Measurements from ENCODE around the gene HNRNPUL2. TPM values are rescaled to one million over a fixed set of nuclear protein-coding genes. Genes with fewer than 3 reads are reported as not detected.
A peak's percentile ranks its signal among the peaks of the same experiment; 100 is the strongest.

HNRNPUL2 gene
- polyA plus RNA-seq, 1 of the 3 experiments (the other 2 are of a cell fraction): 33.5 TPM

DNA sequence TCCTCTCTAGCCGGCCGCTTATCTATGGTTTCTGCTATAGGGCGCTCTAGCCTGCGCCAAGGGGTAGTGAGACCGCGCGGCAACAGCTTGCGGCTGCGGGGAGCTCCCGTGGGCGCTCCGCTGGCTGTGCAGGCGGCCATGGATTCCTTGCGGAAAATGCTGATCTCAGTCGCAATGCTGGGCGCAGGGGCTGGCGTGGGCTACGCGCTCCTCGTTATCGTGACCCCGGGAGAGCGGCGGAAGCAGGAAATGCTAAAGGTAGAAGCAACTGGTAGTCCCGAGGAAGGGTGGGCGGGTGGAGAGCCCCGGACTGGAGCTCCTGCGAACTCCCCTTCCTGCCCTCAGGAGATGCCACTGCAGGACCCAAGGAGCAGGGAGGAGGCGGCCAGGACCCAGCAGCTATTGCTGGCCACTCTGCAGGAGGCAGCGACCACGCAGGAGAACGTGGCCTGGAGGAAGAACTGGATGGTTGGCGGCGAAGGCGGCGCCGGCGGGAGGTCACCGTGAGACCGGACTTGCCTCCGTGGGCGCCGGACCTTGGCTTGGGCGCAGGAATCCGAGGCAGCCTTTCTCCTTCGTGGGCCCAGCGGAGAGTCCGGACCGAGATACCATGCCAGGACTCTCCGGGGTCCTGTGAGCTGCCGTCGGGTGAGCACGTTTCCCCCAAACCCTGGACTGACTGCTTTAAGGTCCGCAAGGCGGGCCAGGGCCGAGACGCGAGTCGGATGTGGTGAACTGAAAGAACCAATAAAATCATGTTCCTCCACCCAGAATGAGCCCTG lies 55.5 kb downstream of the HNRNPUL2 start, which contains the start of the genes LBHD1 and UQCC3:
TSS of gene LBHD1 (minus strand) at position 660 of the 782 bp plus-strand sequence. CDS start 2,236 bp downstream, outside the sequence.
TSS of gene UQCC3 (plus strand) at position 66 of the 782 bp plus-strand sequence. CDS start at position 139, 73 bp downstream.
- peak within 1 kb of the TSS; percentile 85 for H2AFZ ChIP-seq (ENCODE audit: low read depth)
- peaks cover 41% of the 10 kb centered on the region for H3F3A ChIP-seq (replicated peaks; ENCODE audit: insufficient read depth)
- H3K9me3 ChIP-seq: no peaks in the 10 kb centered on the region
- H3K9ac ChIP-seq: peak within 1 kb of the TSS; percentile 81
- H4K20me1 ChIP-seq (ENCODE audit: insufficient read depth): no peaks in the 10 kb centered on the region
- H3K36me3 ChIP-seq (replicated peaks in 1 of 2; ENCODE audit: control insufficient read depth in 1 of 2, insufficient read depth in 2 of 2, low read length in 1 of 2): peaks cover 15 to 22% of the 10 kb centered on the region in 2 experiments
- H3K27me3 ChIP-seq (ENCODE audit: insufficient read depth): no peaks in the 10 kb centered on the region
- H3K9me2 ChIP-seq: no peaks in the 10 kb centered on the region
- peak within 1 kb of the TSS; percentile 68 to 90 for H3K4me3 ChIP-seq (ENCODE audit: low read depth in 2 of 2, low read length in 1 of 2)
- POLR2A ChIA-PET: interaction anchor here (0.6 to 1.9 kb wide), 22 partner anchors 9 to 209 kb away, joined by 3 to 16 read pairs (median 5); partner anchors contain the start of genes B3GAT3, EEF1G, GANAB and HNRNPUL2
- peaks cover 78% of the 10 kb centered on the region for H3K79me2 ChIP-seq (ENCODE audit: insufficient read depth)
- CTCF ChIA-PET: interaction anchor here (1.0 to 2.0 kb wide), 8 partner anchors 9 to 290 kb away, joined by 3 to 8 read pairs (median 4); partner anchors contain the start of gene EML3
- DNase-seq: peak; percentile 88
- peak within 1 kb of the TSS; percentile 97 for H3K4me2 ChIP-seq
- peak within 1 kb of the TSS; percentile 80 to 94 for H3K27ac ChIP-seq (ENCODE audit: low read depth in 2 of 2, low read length in 1 of 2)
- H3K4me1 ChIP-seq (ENCODE audit: control insufficient read depth in 1 of 2, insufficient read depth in 2 of 2, low read depth in 1 of 2, low read length in 1 of 2): peaks cover 21 to 22% of the 10 kb centered on the region in 2 experiments; a peak in 3 of 4 replicates
- 2% methylated on average over 23 of the region's 59 CpGs for WGBS (ENCODE audit: low lambda C conversion rate)
- TF ChIP-seq MXI1 (IDR thresholded peaks at IDR 0.05; ENCODE audit: low read depth, low read length) (peak; percentile 60), SIN3A (IDR thresholded peaks at IDR 0.05; ENCODE audit: borderline replicate concordance, low read depth, low read length) (peak; percentile 75; the same call in 1 of the 2 replicates), EZH2phosphoT487 (IDR thresholded peaks at IDR 0.05; ENCODE audit: borderline replicate concordance, low read depth) (no peak), REST (IDR thresholded peaks at IDR 0.05; ENCODE audit: low read depth, low read length) (peak; percentile 46; the same call in 1 of the 2 replicates), POLR2AphosphoS5 (IDR thresholded peaks at IDR 0.05; ENCODE audit: low read depth, low read length) (peak; percentile 90), JUND (IDR thresholded peaks at IDR 0.05) (no peak), NRF1 (IDR thresholded peaks at IDR 0.05; ENCODE audit: low read depth, low read length) (no peak), CHD2 (IDR thresholded peaks at IDR 0.05; ENCODE audit: low read length, partially characterized antibody) (peak; percentile 20), RAD21 (IDR thresholded peaks at IDR 0.05; ENCODE audit: low read length) (no peak), SMC3 (IDR thresholded peaks at IDR 0.05; ENCODE audit: low read depth, low read length) (peak; percentile 6; the same call in 1 of the 2 replicates), TCF12 (IDR thresholded peaks at IDR 0.05) (peak; percentile 10; the same call in 1 of the 2 replicates), TEAD4 (IDR thresholded peaks at IDR 0.05; ENCODE audit: borderline replicate concordance, insufficient read depth) (0 out of 2 replicates have a peak, but pooled peaks have one; percentile 10), RXRA (IDR thresholded peaks at IDR 0.05; ENCODE audit: borderline replicate concordance, low read depth) (no peak), GABPA (IDR thresholded peaks at IDR 0.05; ENCODE audit: low read depth) (peak; percentile 72), NFIC (IDR thresholded peaks at IDR 0.05; ENCODE audit: borderline replicate concordance) (no peak), FOXJ3 (CRISPR knock-in tag; IDR thresholded peaks at IDR 0.05) (no peak), CTCF (IDR thresholded peaks at IDR 0.05) (no peak), GATA2 (CRISPR knock-in tag; IDR thresholded peaks at IDR 0.05) (no peak), YY1 (IDR thresholded peaks at IDR 0.05; ENCODE audit: low read depth) (peak; percentile 74), TAF1 (IDR thresholded peaks at IDR 0.05; ENCODE audit: borderline replicate concordance, low read depth, low read length) (peak; percentile 87), RCOR1 (IDR thresholded peaks at IDR 0.05; ENCODE audit: low read length) (no peak), ELF1 (IDR thresholded peaks at IDR 0.05) (peak; percentile 86)
- TF ChIP-seq, protein P1, sequence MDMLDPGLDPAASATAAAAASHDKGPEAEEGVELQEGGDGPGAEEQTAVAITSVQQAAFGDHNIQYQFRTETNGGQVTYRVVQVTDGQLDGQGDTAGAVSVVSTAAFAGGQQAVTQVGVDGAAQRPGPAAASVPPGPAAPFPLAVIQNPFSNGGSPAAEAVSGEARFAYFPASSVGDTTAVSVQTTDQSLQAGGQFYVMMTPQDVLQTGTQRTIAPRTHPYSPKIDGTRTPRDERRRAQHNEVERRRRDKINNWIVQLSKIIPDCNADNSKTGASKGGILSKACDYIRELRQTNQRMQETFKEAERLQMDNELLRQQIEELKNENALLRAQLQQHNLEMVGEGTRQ (IDR thresholded peaks at IDR 0.05; ENCODE audit: borderline replicate concordance, low read depth, low read length): no peak
- TF ChIP-seq, protein P2, sequence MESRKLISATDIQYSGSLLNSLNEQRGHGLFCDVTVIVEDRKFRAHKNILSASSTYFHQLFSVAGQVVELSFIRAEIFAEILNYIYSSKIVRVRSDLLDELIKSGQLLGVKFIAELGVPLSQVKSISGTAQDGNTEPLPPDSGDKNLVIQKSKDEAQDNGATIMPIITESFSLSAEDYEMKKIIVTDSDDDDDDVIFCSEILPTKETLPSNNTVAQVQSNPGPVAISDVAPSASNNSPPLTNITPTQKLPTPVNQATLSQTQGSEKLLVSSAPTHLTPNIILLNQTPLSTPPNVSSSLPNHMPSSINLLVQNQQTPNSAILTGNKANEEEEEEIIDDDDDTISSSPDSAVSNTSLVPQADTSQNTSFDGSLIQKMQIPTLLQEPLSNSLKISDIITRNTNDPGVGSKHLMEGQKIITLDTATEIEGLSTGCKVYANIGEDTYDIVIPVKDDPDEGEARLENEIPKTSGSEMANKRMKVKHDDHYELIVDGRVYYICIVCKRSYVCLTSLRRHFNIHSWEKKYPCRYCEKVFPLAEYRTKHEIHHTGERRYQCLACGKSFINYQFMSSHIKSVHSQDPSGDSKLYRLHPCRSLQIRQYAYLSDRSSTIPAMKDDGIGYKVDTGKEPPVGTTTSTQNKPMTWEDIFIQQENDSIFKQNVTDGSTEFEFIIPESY (IDR thresholded peaks at IDR 0.05; ENCODE audit: borderline replicate concordance, low read depth): peak; percentile 35; the same call in 1 of the 2 replicates

Data from SK-N-SH (cell line).